Loucy (cell line): ENCODE results near the gene DZIP1.

Experiments
- H2AFZ ChIP-seq: fragments of 200-600 bp; sonication (generic); 2 replicates; pipeline ENCODE4 v1.6.0; 2016; ENCODE audit warnings: antibody characterized with exemption, mild to moderate bottlenecking, low read length, moderate library complexity
- H3F3A ChIP-seq: fragments of 200-600 bp; 2 replicates; pipeline ENCODE4 v1.6.0; 2016; ENCODE audit warnings: antibody characterized with exemption, low read depth, mild to moderate bottlenecking
- H3K27me3 ChIP-seq: fragments of 200-600 bp; sonication (generic); 2 replicates; pipeline ENCODE4 v1.6.1; 2014; ENCODE audit warnings: low read length, mild to moderate bottlenecking; ENCODE audit not compliant: insufficient read depth, poor library complexity, severe bottlenecking
- H3K36me3 ChIP-seq: fragments of 200-600 bp; sonication (generic); 2 replicates; pipeline ENCODE4 v1.6.1; 2016; ENCODE audit warnings: low read length; ENCODE audit not compliant: insufficient read depth
- H3K4me1 ChIP-seq: fragments of 200-600 bp; sonication (generic); 2 replicates; pipeline ENCODE4 v1.5.1; 2014; ENCODE audit warnings: low read length, mild to moderate bottlenecking; ENCODE audit not compliant: insufficient read depth, poor library complexity, severe bottlenecking
- H3K4me2 ChIP-seq: fragments of 200-600 bp; sonication (generic); 2 replicates; pipeline ENCODE4 v1.6.0; 2014; ENCODE audit warnings: antibody characterized with exemption, low read length, low read depth, mild to moderate bottlenecking; ENCODE audit not compliant: poor library complexity, severe bottlenecking
- H3K4me3 ChIP-seq: fragments of 200-600 bp; sonication (generic); 2 replicates; pipeline ENCODE4 v1.5.1; 2014; ENCODE audit warnings: low read length, mild to moderate bottlenecking, mixed read lengths; ENCODE audit not compliant: poor library complexity, severe bottlenecking
- H3K79me2 ChIP-seq: fragments of 200-600 bp; sonication (generic); 2 replicates; pipeline ENCODE4 v1.6.1; 2014; ENCODE audit warnings: low read length; ENCODE audit not compliant: insufficient read depth
- H3K9ac ChIP-seq: fragments of 200-600 bp; sonication (generic); 2 replicates; pipeline ENCODE4 v1.6.0; 2014; ENCODE audit warnings: mild to moderate bottlenecking, low read depth, low read length, moderate library complexity; ENCODE audit not compliant: poor library complexity, severe bottlenecking
- H3K9me2 ChIP-seq: fragments of 200-600 bp; sonication (generic); replicated peaks from 2 replicates; pipeline ENCODE4 v1.6.1; 2016; ENCODE audit warnings: low read depth, low read length, mixed read lengths
- H3K9me3 ChIP-seq: fragments of 200-600 bp; sonication (generic); 2 replicates; pipeline ENCODE4 v1.6.1; 2014; ENCODE audit warnings: mild to moderate bottlenecking, antibody characterized with exemption, low read length, low read depth; ENCODE audit not compliant: insufficient read depth
- H4K20me1 ChIP-seq: fragments of 200-600 bp; sonication (generic); 2 replicates; pipeline ENCODE4 v1.6.0; 2014; ENCODE audit warnings: antibody characterized with exemption, low read length, mild to moderate bottlenecking; ENCODE audit not compliant: insufficient read depth, poor library complexity, severe bottlenecking
- EZH2phosphoT487 ChIP-seq: fragments of 200-600 bp; IDR thresholded peaks from 2 replicates; pipeline ENCODE4 v1.6.1; 2018; ENCODE audit warnings: antibody characterized with exemption, mild to moderate bottlenecking, moderate library complexity, borderline replicate concordance
- TF ChIP-seq, protein P1 (sequence below): fragments of 200-600 bp; sonication (generic); conservative IDR thresholded peaks from 2 replicates; pipeline ENCODE4 v1.5.1; 2014; ENCODE audit warnings: mild to moderate bottlenecking, antibody characterized with exemption, low read length

The DZIP1 gene

DNA sequence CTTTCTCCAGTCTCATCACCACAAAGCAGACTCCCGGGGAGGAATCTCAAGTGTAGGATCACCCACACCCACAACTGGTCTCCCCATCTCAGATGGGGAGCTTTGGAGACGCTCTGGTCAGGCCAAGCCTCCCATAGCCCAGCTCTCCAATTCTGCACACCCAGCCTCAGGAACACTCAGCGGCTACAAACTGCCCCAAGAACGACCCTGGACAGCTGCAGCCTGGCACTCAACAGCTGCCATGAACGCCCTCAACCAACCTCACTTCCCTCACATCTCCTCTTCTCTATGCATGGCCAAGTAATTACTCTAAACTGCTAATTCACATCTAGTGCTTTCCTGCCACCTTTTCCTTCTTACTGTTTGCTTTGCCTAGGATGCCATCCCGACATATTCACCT, 42.6 kb downstream of the DZIP1 start:
- Histone ChIP-seq H2AFZ (no peak overlapping the region), H3K27me3 (no peaks in the 10 kb centered on the region), H3K36me3 (no peaks in the 10 kb centered on the region), H3K9ac (no peak overlapping the region), H3K4me3 (no peak overlapping the region), H3K79me2 (no peaks in the 10 kb centered on the region), H3F3A (no peaks in the 10 kb centered on the region), H3K9me3 (no peaks in the 10 kb centered on the region), H3K4me2 (no peak overlapping the region), H4K20me1 (no peaks in the 10 kb centered on the region), H3K4me1 (no peaks in the 10 kb centered on the region), H3K9me2 (no peaks in the 10 kb centered on the region)
- TF ChIP-seq EZH2phosphoT487, result no peak
- TF ChIP-seq, protein P1, sequence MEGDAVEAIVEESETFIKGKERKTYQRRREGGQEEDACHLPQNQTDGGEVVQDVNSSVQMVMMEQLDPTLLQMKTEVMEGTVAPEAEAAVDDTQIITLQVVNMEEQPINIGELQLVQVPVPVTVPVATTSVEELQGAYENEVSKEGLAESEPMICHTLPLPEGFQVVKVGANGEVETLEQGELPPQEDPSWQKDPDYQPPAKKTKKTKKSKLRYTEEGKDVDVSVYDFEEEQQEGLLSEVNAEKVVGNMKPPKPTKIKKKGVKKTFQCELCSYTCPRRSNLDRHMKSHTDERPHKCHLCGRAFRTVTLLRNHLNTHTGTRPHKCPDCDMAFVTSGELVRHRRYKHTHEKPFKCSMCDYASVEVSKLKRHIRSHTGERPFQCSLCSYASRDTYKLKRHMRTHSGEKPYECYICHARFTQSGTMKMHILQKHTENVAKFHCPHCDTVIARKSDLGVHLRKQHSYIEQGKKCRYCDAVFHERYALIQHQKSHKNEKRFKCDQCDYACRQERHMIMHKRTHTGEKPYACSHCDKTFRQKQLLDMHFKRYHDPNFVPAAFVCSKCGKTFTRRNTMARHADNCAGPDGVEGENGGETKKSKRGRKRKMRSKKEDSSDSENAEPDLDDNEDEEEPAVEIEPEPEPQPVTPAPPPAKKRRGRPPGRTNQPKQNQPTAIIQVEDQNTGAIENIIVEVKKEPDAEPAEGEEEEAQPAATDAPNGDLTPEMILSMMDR, result no peak

DNA sequence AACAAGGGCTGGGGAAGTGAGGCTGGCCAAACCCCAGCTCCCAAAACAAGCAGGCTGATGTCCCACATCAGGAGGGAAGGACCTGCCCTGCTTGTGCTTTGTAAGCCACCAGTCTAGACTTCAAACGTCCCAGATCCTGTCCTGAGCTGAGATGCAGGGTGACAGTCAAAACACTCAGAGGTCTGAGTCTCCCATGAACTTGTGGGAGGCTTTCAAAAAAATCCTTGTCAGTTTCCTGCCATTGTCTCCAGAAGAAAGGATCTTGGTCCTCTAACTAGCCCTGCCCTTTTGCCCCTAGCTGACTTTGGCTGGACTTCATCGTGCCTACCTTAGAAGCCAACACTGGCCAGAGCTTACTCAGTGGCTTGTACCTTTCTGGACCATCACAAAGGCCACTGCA, 43.3 kb downstream of the DZIP1 start:
- Histone ChIP-seq H3K4me2 (no peak overlapping the region), H3K9me3 (no peaks in the 10 kb centered on the region), H3K79me2 (no peaks in the 10 kb centered on the region), H2AFZ (no peak overlapping the region), H3K36me3 (no peaks in the 10 kb centered on the region), H3K9me2 (no peaks in the 10 kb centered on the region), H3K4me3 (no peak overlapping the region), H3K9ac (no peak overlapping the region), H3F3A (no peaks in the 10 kb centered on the region), H3K27me3 (no peaks in the 10 kb centered on the region), H3K4me1 (no peaks in the 10 kb centered on the region), H4K20me1 (no peaks in the 10 kb centered on the region)
- TF ChIP-seq EZH2phosphoT487, result no peak
- TF ChIP-seq, protein P1, result no peak

DNA sequence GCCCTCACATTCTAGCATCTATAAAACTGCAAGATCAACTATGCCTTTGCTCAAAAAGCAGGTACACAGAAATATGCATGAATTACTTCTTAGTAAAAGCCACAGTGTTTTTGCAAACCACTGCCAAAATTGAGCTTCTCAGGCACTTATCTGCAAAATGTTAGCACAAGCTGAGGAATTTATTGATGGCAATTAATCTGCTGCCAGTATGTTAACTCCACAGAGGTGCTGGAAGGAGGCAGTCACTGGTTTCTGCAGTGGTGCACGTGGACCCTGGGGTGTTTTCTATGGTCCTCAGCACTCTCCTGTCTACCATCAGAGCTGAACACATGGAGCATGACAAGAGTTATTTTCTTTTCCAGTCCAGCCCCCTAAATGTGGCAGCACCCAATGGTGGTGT, 47.8 kb downstream of the DZIP1 start:
- H3K4me3 ChIP-seq, result no peak overlapping the region
- H3K9me3 ChIP-seq, result no peaks in the 10 kb centered on the region
- H3F3A ChIP-seq, result no peaks in the 10 kb centered on the region
- TF ChIP-seq EZH2phosphoT487, result no peak
- TF ChIP-seq, protein P1, result no peak
- H4K20me1 ChIP-seq, result no peaks in the 10 kb centered on the region
- no peak overlapping the region for H2AFZ ChIP-seq
- H3K27me3 ChIP-seq, result no peaks in the 10 kb centered on the region
- no peak overlapping the region for H3K4me2 ChIP-seq
- no peak overlapping the region for H3K9ac ChIP-seq
- no peaks in the 10 kb centered on the region for H3K4me1 ChIP-seq
- no peaks in the 10 kb centered on the region for H3K36me3 ChIP-seq
- no peaks in the 10 kb centered on the region for H3K79me2 ChIP-seq
- H3K9me2 ChIP-seq, result no peaks in the 10 kb centered on the region
